Measurements from ENCODE around the gene PRR29. TPM values are rescaled to one million over a fixed set of nuclear protein-coding genes. Genes with fewer than 3 reads are reported as not detected.
A peak's percentile ranks its signal among the peaks of the same experiment; 100 is the strongest.

The PRR29 gene
- total RNA-seq, 4 donors from 2014 or later = 0.23 to 1.1 (median 0.57) TPM; not detected in 1

DNA sequence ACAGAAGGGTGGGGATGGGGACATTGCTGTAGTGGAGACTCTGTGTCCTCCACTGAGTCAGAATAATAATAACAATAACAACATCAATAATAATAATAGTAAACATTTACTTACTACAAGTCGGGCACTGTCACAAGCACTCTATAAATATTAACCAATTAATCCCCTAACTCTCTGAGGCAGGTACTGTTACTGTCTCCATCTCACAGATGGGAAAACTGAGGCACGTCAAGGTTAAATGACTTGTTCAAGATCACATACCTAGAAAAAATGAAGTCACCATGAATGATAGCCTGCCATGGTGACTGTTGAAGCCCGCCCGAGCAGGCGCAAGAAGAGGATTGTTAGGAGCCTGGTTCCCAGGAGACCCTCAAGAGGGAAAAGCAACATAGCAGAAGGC lies 10.2 kb downstream of the PRR29 start:
- H3K27ac ChIP-seq = peak overlapping the region in 2 of 4 donors; percentile 37 to 47

DNA sequence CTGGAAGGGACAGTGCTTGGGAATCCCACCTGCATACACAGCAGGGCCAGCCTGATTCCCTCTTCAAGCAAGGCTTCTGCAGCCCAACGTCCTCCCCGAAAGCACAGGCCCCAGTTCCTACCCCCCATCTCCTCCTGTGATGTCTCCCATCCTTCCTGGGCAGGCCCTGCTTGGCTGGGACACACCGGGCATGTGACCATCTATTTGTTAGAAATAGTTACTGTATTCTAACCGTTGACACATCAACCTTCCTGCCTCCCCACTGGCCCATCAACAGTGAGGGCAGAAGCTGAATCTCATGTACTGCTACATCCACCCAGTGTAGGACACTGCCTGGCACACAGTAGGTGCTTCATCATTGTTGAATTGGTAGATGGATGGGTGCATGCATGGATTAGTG lies 10.7 kb downstream of the PRR29 start:
- WGBS, 2 donors (ENCODE audit: low coverage in 1 of 2) = 35% methylated on average over 2 of the region's 4 CpGs; no CpG with 5 or more reads in 1 of the 2 donors
- peaks cover 0 to 36% (median 13%) of the 10 kb centered on the region in 3 donors for H3K4me1 ChIP-seq
- H3K4me3 ChIP-seq = no peak overlapping the region
- H3K27me3 ChIP-seq = peaks cover 26% of the 10 kb centered on the region
- H3K27ac ChIP-seq = peak overlapping the region in 1 of 4 donors; percentile 47
- no peaks in the 10 kb centered on the region for H3K9me3 ChIP-seq
- no peak for TF ChIP-seq POLR2A (IDR thresholded peaks at IDR 0.05)
- TF ChIP-seq POLR2AphosphoS5 (IDR thresholded peaks at IDR 0.05) = no peak
- TF ChIP-seq EP300 (IDR thresholded peaks at IDR 0.05) = no peak
- TF ChIP-seq, protein P1, sequence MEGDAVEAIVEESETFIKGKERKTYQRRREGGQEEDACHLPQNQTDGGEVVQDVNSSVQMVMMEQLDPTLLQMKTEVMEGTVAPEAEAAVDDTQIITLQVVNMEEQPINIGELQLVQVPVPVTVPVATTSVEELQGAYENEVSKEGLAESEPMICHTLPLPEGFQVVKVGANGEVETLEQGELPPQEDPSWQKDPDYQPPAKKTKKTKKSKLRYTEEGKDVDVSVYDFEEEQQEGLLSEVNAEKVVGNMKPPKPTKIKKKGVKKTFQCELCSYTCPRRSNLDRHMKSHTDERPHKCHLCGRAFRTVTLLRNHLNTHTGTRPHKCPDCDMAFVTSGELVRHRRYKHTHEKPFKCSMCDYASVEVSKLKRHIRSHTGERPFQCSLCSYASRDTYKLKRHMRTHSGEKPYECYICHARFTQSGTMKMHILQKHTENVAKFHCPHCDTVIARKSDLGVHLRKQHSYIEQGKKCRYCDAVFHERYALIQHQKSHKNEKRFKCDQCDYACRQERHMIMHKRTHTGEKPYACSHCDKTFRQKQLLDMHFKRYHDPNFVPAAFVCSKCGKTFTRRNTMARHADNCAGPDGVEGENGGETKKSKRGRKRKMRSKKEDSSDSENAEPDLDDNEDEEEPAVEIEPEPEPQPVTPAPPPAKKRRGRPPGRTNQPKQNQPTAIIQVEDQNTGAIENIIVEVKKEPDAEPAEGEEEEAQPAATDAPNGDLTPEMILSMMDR (IDR thresholded peaks at IDR 0.05) = no peak
- ATAC-seq = no peak
- no peaks in the 10 kb centered on the region for H3K36me3 ChIP-seq

More for the DNA sequence above, 10.2 kb downstream of the PRR29 start:
- peaks cover 25% of the 10 kb centered on the region for H3K27me3 ChIP-seq
- no peak for ATAC-seq
- 27 to 83% methylated on average over 1 to 5 of the region's 5 CpGs for WGBS, 2 donors (ENCODE audit: low coverage in 1 of 2)
- peaks cover 0 to 36% (median 13%) of the 10 kb centered on the region in 3 donors for H3K4me1 ChIP-seq
- no peaks in the 10 kb centered on the region for H3K9me3 ChIP-seq
- TF ChIP-seq EP300 (IDR thresholded peaks at IDR 0.05) (no peak), POLR2A (IDR thresholded peaks at IDR 0.05) (no peak), POLR2AphosphoS5 (IDR thresholded peaks at IDR 0.05) (no peak)
- H3K4me3 ChIP-seq = no peak overlapping the region
- H3K36me3 ChIP-seq = no peaks in the 10 kb centered on the region

DNA sequence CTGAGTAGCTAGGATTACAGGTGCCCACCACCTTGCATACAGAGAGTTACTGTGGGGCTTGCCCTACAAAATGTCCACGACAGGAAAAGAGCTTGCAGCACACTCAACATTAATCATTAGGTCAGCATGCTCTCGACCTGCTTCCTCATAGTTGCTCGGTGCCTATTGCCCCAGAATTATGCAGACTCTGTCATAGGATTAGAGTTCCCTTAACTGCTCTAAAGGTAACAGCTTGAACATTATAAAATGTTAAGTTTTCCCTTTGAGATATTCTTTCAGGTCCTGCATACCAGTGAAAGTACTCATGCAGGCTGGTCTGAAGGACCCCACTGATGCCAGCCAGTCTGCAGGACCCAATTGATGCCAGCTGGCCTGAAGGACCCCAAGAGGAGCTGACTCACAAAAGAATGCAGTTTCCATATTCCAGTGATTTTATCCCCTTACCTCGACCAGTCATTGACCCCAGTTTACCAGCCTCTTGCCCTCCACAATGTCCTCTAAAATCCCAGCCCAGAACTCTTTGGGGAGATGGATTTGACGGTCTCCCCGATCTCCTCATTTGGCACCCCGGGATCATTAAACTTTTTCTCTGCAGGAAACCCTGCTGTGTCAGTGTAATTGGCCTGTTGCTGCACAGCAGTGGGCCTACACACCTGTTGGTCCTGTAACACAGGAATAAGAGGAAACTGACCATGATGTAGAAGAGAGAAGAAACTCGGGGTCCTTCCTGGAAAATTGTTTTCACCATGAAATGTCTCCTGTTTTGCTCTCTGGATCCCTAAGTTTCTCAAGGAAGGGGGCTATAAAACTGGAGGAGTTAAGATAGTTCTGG lies 11.6 kb downstream of the PRR29 start:
- peaks cover 26% of the 10 kb centered on the region for H3K27me3 ChIP-seq
- no peaks in the 10 kb centered on the region for H3K36me3 ChIP-seq
- no peak overlapping the region for H3K27ac ChIP-seq
- WGBS, 2 donors (ENCODE audit: low coverage in 1 of 2) = 47 to 69% methylated on average over 3 to 8 of the region's 8 CpGs
- H3K4me1 ChIP-seq = peaks cover 0 to 36% (median 13%) of the 10 kb centered on the region in 3 donors
- TF ChIP-seq, protein P1 (IDR thresholded peaks at IDR 0.05) = no peak
- TF ChIP-seq POLR2AphosphoS5 (IDR thresholded peaks at IDR 0.05) (no peak), EP300 (IDR thresholded peaks at IDR 0.05) (no peak), POLR2A (IDR thresholded peaks at IDR 0.05) (no peak)
- peak; percentile 22 for ATAC-seq
- no peaks in the 10 kb centered on the region for H3K9me3 ChIP-seq
- H3K4me3 ChIP-seq = no peak overlapping the region

DNA sequence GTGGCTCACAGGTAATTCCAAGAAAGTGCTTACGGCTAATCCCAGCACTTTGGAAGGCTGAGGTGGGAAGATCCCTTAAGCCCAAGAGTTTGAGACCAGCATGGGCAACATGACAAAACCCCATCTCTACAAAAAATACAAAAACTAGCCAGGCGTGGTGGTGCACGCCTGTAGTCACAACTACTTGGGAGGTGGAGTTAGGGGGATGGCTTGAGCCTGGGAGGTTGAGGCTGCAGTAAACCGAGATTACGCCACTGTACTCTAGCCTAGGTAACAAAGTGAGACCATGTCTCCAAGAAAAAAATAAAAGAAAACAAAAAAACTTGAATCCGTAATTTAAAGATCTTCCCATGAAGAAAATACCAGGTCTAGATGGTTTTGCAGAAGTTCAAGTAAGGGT lies 17.3 kb downstream of the PRR29 start:
- TF ChIP-seq EP300 (IDR thresholded peaks at IDR 0.05) (no peak), POLR2A (IDR thresholded peaks at IDR 0.05) (no peak), POLR2AphosphoS5 (IDR thresholded peaks at IDR 0.05) (no peak)
- TF ChIP-seq, protein P1 (IDR thresholded peaks at IDR 0.05) = no peak
- no peak overlapping the region for H3K4me3 ChIP-seq
- no peaks in the 10 kb centered on the region for H3K36me3 ChIP-seq
- H3K27me3 ChIP-seq = peaks cover 16% of the 10 kb centered on the region
- no peak for ATAC-seq
- WGBS, 2 donors (ENCODE audit: low coverage in 1 of 2) = 91 to 100% methylated on average over 4 to 6 of the region's 6 CpGs
- H3K4me1 ChIP-seq = no peaks in the 10 kb centered on the region
- H3K27ac ChIP-seq = no peak overlapping the region
- H3K9me3 ChIP-seq = no peaks in the 10 kb centered on the region

DNA sequence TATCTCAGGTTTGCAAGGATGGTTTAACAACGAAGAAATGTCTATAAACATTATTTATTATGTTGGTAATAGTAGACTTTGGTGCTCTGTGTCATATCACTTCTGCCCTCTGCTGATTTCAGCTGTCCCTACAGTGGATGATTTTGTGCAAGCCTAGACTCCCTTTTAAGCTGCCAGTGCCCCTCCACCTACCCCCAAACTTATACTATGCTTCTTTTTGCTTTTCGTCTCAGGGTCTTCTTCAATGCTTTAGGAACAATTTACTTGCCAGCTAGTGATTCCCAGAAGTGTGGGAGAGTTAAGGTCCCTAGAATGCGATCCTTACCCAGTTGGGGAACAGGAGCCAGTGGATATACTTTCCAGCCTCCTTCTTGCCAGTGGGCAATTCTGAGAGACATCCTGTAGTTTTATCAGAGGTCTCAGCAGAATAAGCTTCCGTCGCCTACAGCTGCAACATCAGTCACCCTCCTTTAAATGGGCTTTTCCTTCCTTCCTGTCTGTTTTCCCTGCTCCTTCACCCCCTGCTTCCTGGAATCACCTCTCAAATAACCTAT lies 18.2 kb downstream of the PRR29 start:
- Histone ChIP-seq H3K27me3 (peaks cover 10% of the 10 kb centered on the region), H3K9me3 (no peaks in the 10 kb centered on the region), H3K4me1 (no peaks in the 10 kb centered on the region), H3K4me3 (no peak overlapping the region), H3K36me3 (no peaks in the 10 kb centered on the region), H3K27ac (peak overlapping the region in 3 of 4 donors; percentile 20 to 48 (median 29))
- no peak for TF ChIP-seq POLR2AphosphoS5 (IDR thresholded peaks at IDR 0.05)
- no peak for TF ChIP-seq POLR2A (IDR thresholded peaks at IDR 0.05)
- no peak for TF ChIP-seq EP300 (IDR thresholded peaks at IDR 0.05)
- TF ChIP-seq, protein P1 (IDR thresholded peaks at IDR 0.05) = peak in 2 of 4 experiments; percentile 7 to 22
- WGBS, 2 donors (ENCODE audit: low coverage in 1 of 2) = 41 to 51% methylated on average over 4 to 5 of the region's 5 CpGs
- ATAC-seq = no peak
